Parathyroid adenoma (tissue), 2 donors: ENCODE measurements around the gene CD274.
"Not testable (repeated sequence)": the region's sequence is repeated elsewhere in the genome, so short reads cannot be mapped to it uniquely, and the experiment has no call there.

ENCODE experiments used
- H2AFZ ChIP-seq: fragments of 300-600 bp; sonication (generic); one replicate; pipeline ENCODE4 v1.7.0; 2017; ENCODE audit warnings: antibody characterized with exemption, mild to moderate bottlenecking
- H3K27ac ChIP-seq: fragments of 300-600 bp; sonication (generic); one replicate; pipeline ENCODE4 v1.7.0; 2017
- H3K27me3 ChIP-seq: fragments of 300-600 bp; sonication (generic); one replicate; pipeline ENCODE4 v1.7.0; 2017; ENCODE audit warnings: low read length; ENCODE audit not compliant: control insufficient read depth, insufficient read depth
- H3K36me3 ChIP-seq: fragments of 300-600 bp; sonication (generic); one replicate; pipeline ENCODE4 v1.7.0; 2017; ENCODE audit warnings: low read length; ENCODE audit not compliant: control insufficient read depth, insufficient read depth
- H3K4me1 ChIP-seq: fragments of 300-600 bp; sonication (generic); one replicate; pipeline ENCODE4 v1.7.0; 2017; ENCODE audit warnings: control low read depth
- H3K4me2 ChIP-seq: fragments of 300-600 bp; sonication (generic); one replicate; pipeline ENCODE4 v1.7.0; 2017; ENCODE audit warnings: low read length
- H3K4me3 ChIP-seq: fragments of 300-600 bp; sonication (generic); one replicate; pipeline ENCODE4 v1.7.0; 2017; ENCODE audit warnings: low read depth, low read length
- H3K79me2 ChIP-seq: fragments of 300-600 bp; sonication (generic); one replicate; pipeline ENCODE4 v1.7.0; 2017; ENCODE audit warnings: control low read depth
- H3K9ac ChIP-seq: fragments of 300-600 bp; sonication (generic); one replicate; pipeline ENCODE4 v1.7.0; 2017; ENCODE audit warnings: mild to moderate bottlenecking
- H3K9me3 ChIP-seq: fragments of 300-600 bp; sonication (generic); one replicate; pipeline ENCODE4 v1.7.0; 2017; ENCODE audit warnings: low read length; ENCODE audit not compliant: control insufficient read depth
- CTCF ChIP-seq: fragments of 300-600 bp; sonication (generic); IDR thresholded peaks from one replicate; pipeline ENCODE4 v1.7.0; 2017; ENCODE audit warnings: antibody characterized with exemption, mild to moderate bottlenecking
- donor health status: primary hyperparathyroidism.

The CD274 gene

GRCh38 chr9:5453673-5454072, 3.3 kb downstream of the CD274 start:
- Histone ChIP-seq H3K9me3 (no peaks in the 10 kb centered on the region), H3K9ac (no peak overlapping the region), H3K27me3 (no peaks in the 10 kb centered on the region), H3K27ac (no peak overlapping the region), H3K4me2 (no peak overlapping the region), H3K4me1 (peaks cover 4% of the 10 kb centered on the region), H3K36me3 (no peaks in the 10 kb centered on the region), H3K79me2 (no peaks in the 10 kb centered on the region), H2AFZ (no peak overlapping the region), H3K4me3 (no peak overlapping the region)
- no peak for TF ChIP-seq CTCF

- Histone ChIP-seq H3K27me3 (no peaks in the 10 kb centered on the region), H3K9me3 (no peaks in the 10 kb centered on the region), H2AFZ (no peak overlapping the region), H3K4me3 (no peak overlapping the region), H3K36me3 (no peaks in the 10 kb centered on the region), H3K4me2 (no peak overlapping the region), H3K9ac (no peak overlapping the region), H3K79me2 (no peaks in the 10 kb centered on the region), H3K27ac (no peak overlapping the region), H3K4me1 (no peaks in the 10 kb centered on the region)
- TF ChIP-seq CTCF, result no peak
These were observed 4.8 kb downstream of the CD274 start for GRCh38 chr9:5455181-5455580.

- H3K4me3 ChIP-seq, result no peak overlapping the region
- no peaks in the 10 kb centered on the region for H3K27me3 ChIP-seq
- H3K9ac ChIP-seq, result no peak overlapping the region
- H3K4me2 ChIP-seq, result no peak overlapping the region
- H3K9me3 ChIP-seq, result no peaks in the 10 kb centered on the region
- no peaks in the 10 kb centered on the region for H3K79me2 ChIP-seq
- H2AFZ ChIP-seq, result no peak overlapping the region
- TF ChIP-seq CTCF, result no peak
- no peak overlapping the region for H3K27ac ChIP-seq
- H3K36me3 ChIP-seq, result no peaks in the 10 kb centered on the region
- H3K4me1 ChIP-seq, result no peaks in the 10 kb centered on the region
These were observed 9.0 kb downstream of the CD274 start for GRCh38 chr9:5459289-5459829.

- TF ChIP-seq CTCF, result no peak
- Histone ChIP-seq H3K4me3 (no peak overlapping the region), H3K4me1 (no peaks in the 10 kb centered on the region), H3K27ac (no peak overlapping the region), H3K9me3 (no peaks in the 10 kb centered on the region), H3K36me3 (no peaks in the 10 kb centered on the region), H3K79me2 (no peaks in the 10 kb centered on the region), H3K27me3 (no peaks in the 10 kb centered on the region), H3K9ac (no peak overlapping the region), H3K4me2 (no peak overlapping the region), H2AFZ (no peak overlapping the region)
These were observed 9.8 kb downstream of the CD274 start for GRCh38 chr9:5460157-5460556.

GRCh38 chr9:5464831-5465330, 14.5 kb downstream of the CD274 start:
- not testable (repeated sequence) for H3K79me2 ChIP-seq, H2AFZ ChIP-seq, H3K27me3 ChIP-seq, H3K4me1 ChIP-seq, H3K4me2 ChIP-seq, H3K27ac ChIP-seq, H3K4me3 ChIP-seq, H3K9ac ChIP-seq, H3K36me3 ChIP-seq, H3K9me3 ChIP-seq
